ENCODE data around the gene KIAA1210. TPM values are rescaled to one million over a fixed set of nuclear protein-coding genes. Genes with fewer than 3 reads are reported as not detected.
A peak's percentile ranks its signal among the peaks of the same experiment; 100 is the strongest.

Gene KIAA1210
- total RNA-seq, 1 experiment from 2014 or later: not detected

DNA sequence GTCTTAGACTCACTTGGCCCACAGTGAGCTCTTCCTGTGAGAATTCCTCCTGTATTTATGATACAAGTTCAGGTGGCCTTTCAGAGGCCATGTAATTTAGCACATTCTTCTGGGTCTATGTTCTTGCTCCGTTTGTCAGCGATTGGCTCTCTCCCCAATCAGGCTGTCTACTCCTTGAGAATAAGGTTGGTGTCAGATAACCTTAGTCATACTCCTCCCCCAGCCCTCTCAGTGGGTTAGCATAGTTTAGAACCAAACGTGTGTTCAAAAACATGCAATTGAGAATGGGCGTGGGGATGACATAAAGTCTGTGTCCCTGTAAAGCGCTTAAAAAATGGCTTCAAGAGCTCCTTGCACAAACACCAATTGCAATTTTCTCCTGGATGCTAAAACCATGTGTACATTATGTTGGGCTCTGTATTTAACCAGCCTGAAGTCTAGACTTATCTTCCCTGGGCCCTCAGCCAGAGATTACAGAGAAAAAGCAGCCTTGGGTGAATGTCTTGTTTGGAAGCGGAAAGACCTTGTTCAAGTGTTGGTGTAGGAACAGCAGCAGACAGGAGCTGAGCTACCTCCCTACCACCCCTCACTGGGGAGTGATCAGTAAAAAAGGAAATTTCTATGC lies 64.8 kb downstream of the KIAA1210 start:
- TF ChIP-seq, protein P1, sequence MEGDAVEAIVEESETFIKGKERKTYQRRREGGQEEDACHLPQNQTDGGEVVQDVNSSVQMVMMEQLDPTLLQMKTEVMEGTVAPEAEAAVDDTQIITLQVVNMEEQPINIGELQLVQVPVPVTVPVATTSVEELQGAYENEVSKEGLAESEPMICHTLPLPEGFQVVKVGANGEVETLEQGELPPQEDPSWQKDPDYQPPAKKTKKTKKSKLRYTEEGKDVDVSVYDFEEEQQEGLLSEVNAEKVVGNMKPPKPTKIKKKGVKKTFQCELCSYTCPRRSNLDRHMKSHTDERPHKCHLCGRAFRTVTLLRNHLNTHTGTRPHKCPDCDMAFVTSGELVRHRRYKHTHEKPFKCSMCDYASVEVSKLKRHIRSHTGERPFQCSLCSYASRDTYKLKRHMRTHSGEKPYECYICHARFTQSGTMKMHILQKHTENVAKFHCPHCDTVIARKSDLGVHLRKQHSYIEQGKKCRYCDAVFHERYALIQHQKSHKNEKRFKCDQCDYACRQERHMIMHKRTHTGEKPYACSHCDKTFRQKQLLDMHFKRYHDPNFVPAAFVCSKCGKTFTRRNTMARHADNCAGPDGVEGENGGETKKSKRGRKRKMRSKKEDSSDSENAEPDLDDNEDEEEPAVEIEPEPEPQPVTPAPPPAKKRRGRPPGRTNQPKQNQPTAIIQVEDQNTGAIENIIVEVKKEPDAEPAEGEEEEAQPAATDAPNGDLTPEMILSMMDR (conservative IDR thresholded peaks at IDR 0.05; ENCODE audit: low read depth, low read length): no peak
- TF ChIP-seq EZH2 (IDR thresholded peaks at IDR 0.05; ENCODE audit: borderline replicate concordance, low read depth, low read length, poor library complexity, severe bottlenecking): no peak
- H3K36me3 ChIP-seq (ENCODE audit: insufficient read depth, low read length, poor library complexity, severe bottlenecking): no peaks in the 10 kb centered on the region
- ChIA-PET CTCF (no interaction called here), POLR2A (ENCODE audit: low non-redundant PET) (interaction anchor here (0.6 kb wide), 1 partner anchor 129 kb away, joined by 4 read pairs; no protein-coding TSS in a partner anchor)
- H3K9me3 ChIP-seq (ENCODE audit: low read depth, low read length, poor library complexity, severe bottlenecking): no peaks in the 10 kb centered on the region
- peak; percentile 77 for DNase-seq (ENCODE audit: low spot score)
- no TSS peak for BruUV-seq (replicated peaks)
- H3K4me3 ChIP-seq (ENCODE audit: low read depth, low read length, poor library complexity, severe bottlenecking): no peak overlapping the region
- no peak overlapping the region for H3K27ac ChIP-seq (ENCODE audit: low read depth, low read length, poor library complexity, severe bottlenecking)
- H3K27me3 ChIP-seq (replicated peaks; ENCODE audit: insufficient read depth, low read depth, low read length, poor library complexity): peaks cover 5% of the 10 kb centered on the region
- peaks cover 12% of the 10 kb centered on the region for H3K4me1 ChIP-seq (ENCODE audit: insufficient read depth, low read length, poor library complexity, severe bottlenecking)
- intact Hi-C loops (cut with micrococcal nuclease; ENCODE audit: unreplicated experiment): no loop called here

DNA sequence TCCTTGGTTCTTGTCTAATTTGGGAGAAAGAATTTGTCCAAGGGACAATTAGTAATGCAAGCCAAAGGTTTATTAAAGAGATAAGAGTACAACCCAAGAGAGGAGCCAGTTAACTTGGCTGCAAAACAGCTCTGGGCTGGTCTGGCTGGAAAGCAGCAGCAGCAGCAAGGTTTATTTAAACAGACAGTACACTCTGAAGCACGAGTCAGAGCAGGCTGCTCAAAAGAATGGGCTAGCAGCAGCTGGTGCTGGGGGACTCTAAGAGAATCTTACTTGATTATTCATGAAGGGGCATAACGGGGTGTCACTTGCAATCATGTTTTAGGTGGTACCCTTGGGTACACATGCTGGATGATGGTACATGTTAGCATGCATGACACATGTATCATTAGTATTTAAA lies 71.9 kb downstream of the KIAA1210 start:
- Histone ChIP-seq H3K4me3 (ENCODE audit: low read depth, low read length, poor library complexity, severe bottlenecking) (no peak overlapping the region), H3K27ac (ENCODE audit: low read depth, low read length, poor library complexity, severe bottlenecking) (no peak overlapping the region), H3K36me3 (ENCODE audit: insufficient read depth, low read length, poor library complexity, severe bottlenecking) (no peaks in the 10 kb centered on the region), H3K4me1 (ENCODE audit: insufficient read depth, low read length, poor library complexity, severe bottlenecking) (no peaks in the 10 kb centered on the region), H3K27me3 (replicated peaks; ENCODE audit: insufficient read depth, low read depth, low read length, poor library complexity) (peaks cover 3% of the 10 kb centered on the region), H3K9me3 (ENCODE audit: low read depth, low read length, poor library complexity, severe bottlenecking) (no peaks in the 10 kb centered on the region)
- BruUV-seq (replicated peaks): no TSS peak
- ChIA-PET CTCF (no interaction called here), POLR2A (ENCODE audit: low non-redundant PET) (no interaction called here)
- DNase-seq (ENCODE audit: low spot score): no peak
- intact Hi-C loops (cut with micrococcal nuclease; ENCODE audit: unreplicated experiment): no loop called here
- TF ChIP-seq EZH2 (IDR thresholded peaks at IDR 0.05; ENCODE audit: borderline replicate concordance, low read depth, low read length, poor library complexity, severe bottlenecking): no peak

DNA sequence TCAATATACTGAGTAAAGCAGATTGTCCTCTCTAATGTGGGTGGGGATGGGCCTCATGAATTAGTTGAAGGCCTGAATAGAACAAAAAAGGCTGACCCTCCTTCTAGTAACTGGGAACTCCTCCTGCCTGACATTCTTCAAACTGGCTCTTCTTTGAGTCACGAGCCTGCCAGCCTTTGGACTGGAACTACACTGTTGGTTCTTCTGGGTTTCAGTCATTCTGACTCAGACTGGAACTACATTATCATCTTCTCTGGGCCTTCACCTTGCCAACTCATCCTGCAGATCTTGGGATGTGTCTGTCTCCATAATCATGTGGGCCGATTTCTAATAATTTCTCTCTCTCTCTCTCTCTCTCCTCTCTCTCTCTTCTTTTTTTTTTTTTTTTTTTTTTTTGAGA lies 81.7 kb downstream of the KIAA1210 start:
- no TSS peak for BruUV-seq (replicated peaks)
- Histone ChIP-seq H3K27me3 (replicated peaks; ENCODE audit: insufficient read depth, low read depth, low read length, poor library complexity) (peaks cover 4% of the 10 kb centered on the region), H3K36me3 (ENCODE audit: insufficient read depth, low read length, poor library complexity, severe bottlenecking) (no peaks in the 10 kb centered on the region), H3K27ac (ENCODE audit: low read depth, low read length, poor library complexity, severe bottlenecking) (no peak overlapping the region), H3K4me3 (ENCODE audit: low read depth, low read length, poor library complexity, severe bottlenecking) (no peak overlapping the region), H3K4me1 (ENCODE audit: insufficient read depth, low read length, poor library complexity, severe bottlenecking) (no peaks in the 10 kb centered on the region), H3K9me3 (ENCODE audit: low read depth, low read length, poor library complexity, severe bottlenecking) (no peaks in the 10 kb centered on the region)
- POLR2A ChIA-PET (ENCODE audit: low non-redundant PET): no interaction called here
- TF ChIP-seq, protein P1 (conservative IDR thresholded peaks at IDR 0.05; ENCODE audit: low read depth, low read length): no peak
- no peak for TF ChIP-seq EZH2 (IDR thresholded peaks at IDR 0.05; ENCODE audit: borderline replicate concordance, low read depth, low read length, poor library complexity, severe bottlenecking)
- intact Hi-C loops (cut with micrococcal nuclease; ENCODE audit: unreplicated experiment): no loop called here
- DNase-seq (ENCODE audit: low spot score): no peak
- CTCF ChIA-PET: interaction anchor here (0.6 kb wide), 1 partner anchor 128 kb away, joined by 4 read pairs; no protein-coding TSS in a partner anchor

DNA sequence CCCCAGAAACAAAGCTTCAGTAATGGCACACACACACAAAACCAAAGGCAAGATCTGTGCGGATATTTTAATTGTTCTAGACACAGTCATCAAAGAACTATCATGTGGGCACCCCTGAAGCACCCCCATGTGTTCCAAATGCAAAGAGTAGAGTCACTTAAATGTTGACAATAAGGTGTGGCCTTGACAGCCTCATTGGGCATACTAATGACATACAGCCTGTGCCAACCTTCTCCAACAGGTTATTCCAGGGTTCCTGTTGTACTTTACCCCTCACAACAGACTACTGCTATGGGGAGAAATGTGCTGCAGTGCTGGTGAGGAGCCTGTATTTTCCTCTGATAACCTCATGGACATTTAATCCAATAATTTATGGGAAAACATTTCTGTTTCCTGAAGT lies 84.6 kb downstream of the KIAA1210 start:
- ChIA-PET POLR2A (ENCODE audit: low non-redundant PET) (no interaction called here), CTCF (no interaction called here)
- no peak overlapping the region for H3K27ac ChIP-seq (ENCODE audit: low read depth, low read length, poor library complexity, severe bottlenecking)
- H3K4me1 ChIP-seq (ENCODE audit: insufficient read depth, low read length, poor library complexity, severe bottlenecking): no peaks in the 10 kb centered on the region
- BruUV-seq (replicated peaks): no TSS peak
- intact Hi-C loops (cut with micrococcal nuclease; ENCODE audit: unreplicated experiment): no loop called here
- no peaks in the 10 kb centered on the region for H3K36me3 ChIP-seq (ENCODE audit: insufficient read depth, low read length, poor library complexity, severe bottlenecking)
- no peak for DNase-seq (ENCODE audit: low spot score)
- H3K4me3 ChIP-seq (ENCODE audit: low read depth, low read length, poor library complexity, severe bottlenecking): no peak overlapping the region
- H3K27me3 ChIP-seq (replicated peaks; ENCODE audit: insufficient read depth, low read depth, low read length, poor library complexity): no peaks in the 10 kb centered on the region
- TF ChIP-seq, protein P1 (conservative IDR thresholded peaks at IDR 0.05; ENCODE audit: low read depth, low read length): no peak
- TF ChIP-seq EZH2 (IDR thresholded peaks at IDR 0.05; ENCODE audit: borderline replicate concordance, low read depth, low read length, poor library complexity, severe bottlenecking): no peak
- no peaks in the 10 kb centered on the region for H3K9me3 ChIP-seq (ENCODE audit: low read depth, low read length, poor library complexity, severe bottlenecking)

Data from A673 (cell line).